Ovary (tissue), 9 donors: ENCODE measurements around the gene ARHGEF4. TPM values are rescaled to one million over a fixed set of nuclear protein-coding genes. Genes with fewer than 3 reads are reported as not detected.

Experiments
- DNase-seq, 5 donors: peaks; one replicate each; pipeline ENCODE4 v3.0.0-alpha.2; 2019 to 2020
- H3K27ac ChIP-seq, 2 donors: fragments of 200-600 bp; one replicate each; pipeline versions ENCODE4 v1.5.1 to v1.8.0; 2019 to 2022
- H3K27me3 ChIP-seq: fragments of 200-600 bp; one replicate; pipeline ENCODE4 v1.8.0; 2022
- H3K36me3 ChIP-seq: fragments of 200-600 bp; sonication (generic); one replicate; pipeline ENCODE4 v1.5.1; 2019
- H3K4me1 ChIP-seq: one replicate; pipeline ENCODE4 v1.8.1; 2013; ENCODE audit warnings: mild to moderate bottlenecking, moderate library complexity; ENCODE audit not compliant: insufficient read depth
- H3K4me3 ChIP-seq: fragments of 200-600 bp; sonication (generic); one replicate; pipeline ENCODE4 v1.5.1; 2017
- H3K9me3 ChIP-seq, 2 donors: fragments of 200-600 bp in 1 of 2; sonication (generic) in 1 of 2; one replicate each; pipeline versions ENCODE4 v1.5.1 to v1.8.1; 2013 to 2019; ENCODE audit warnings: mild to moderate bottlenecking in 1 of 2, moderate library complexity in 1 of 2
- EP300 ChIP-seq: sonication (generic); formaldehyde crosslinking; IDR thresholded peaks from one replicate; pipeline ENCODE4 v1.6.1; 2017; ENCODE audit warnings: antibody characterized with exemption
- POLR2A ChIP-seq: fragments of 450-650 bp; IDR thresholded peaks from one replicate; pipeline ENCODE4 v1.6.1; 2017; ENCODE audit warnings: antibody characterized with exemption, mild to moderate bottlenecking, moderate library complexity
- WGBS, 3 donors: extraction: QIAGEN DNeasy Blood & Tissue Kit in 1 of 3; methylation state at CpG; one replicate each; pipeline versions ENCODE4 v1.1.5 to v1.1.7; 2013 to 2017; 5-methylcytosine and 5-hydroxymethylcytosine counted together
- intact Hi-C, 4 donors: fragments of 100-400 bp; cut with DNase I; formaldehyde crosslinking; loops; one replicate each; pipeline versions ENCODE4 v1.11.0 to v1.15.1; 2022 to 2023
- polyA plus RNA-seq, 2 donors: library from polyadenylated mRNA; stranded (reverse); fragments of 200-250 nt in 1 of 2; fragments of 350-450 nt in 1 of 2; fragmentation: Illumina TruSeq in 1 of 2; extraction: RNeasy Lipid Tissue Mini Kit (QIAGEN cat#74804) in 1 of 2; gene quantifications; one replicate each; pipeline ENCODE4 v1.2.3, GENCODE V29; 2013 to 2014
- total RNA-seq, 7 donors: library from RNA; depleted of rRNA in 2 of 7; stranded (reverse); fragments of >200 nt in 2 of 7; fragmentation: NEBNext Ultra II Directional in 3 of 7; extraction: Animal tissue kit (Norgen Biotek cat#: 25700) in 3 of 7; gene quantifications; one replicate each; pipeline versions ENCODE4 v1.1.0 to v1.2.4, GENCODE V29; 2016 to 2023
- TF ChIP-seq, protein P1 (sequence below), 3 donors: fragments of 450-650 bp in 2 of 3; fragments of 200-600 bp in 1 of 3; IDR thresholded peaks; one replicate each; pipeline versions ENCODE4 v1.5.1 to v1.8.0; 2016 to 2022; ENCODE audit warnings: antibody characterized with exemption in 3 of 3, mild to moderate bottlenecking in 1 of 3
- donor health status: DM: no; HTN: no; CAD: no; lungs with moderate emphysema.
- donor health status: DM: no; HTN: no; CAD: no.
- donor health status: Bipolar disorder and iron deficiency.
- donor health status: DM: yes; HTN: yes; CAD: no.
- donor health status: DM: no; HTN: no; CAD: no.
- donor health status: DM: yes; HTN: yes; CAD: no.

ARHGEF4 gene
- total and polyA plus RNA-seq, 9 donors, result 8.6 to 27.4 (median 18.0) TPM

DNA sequence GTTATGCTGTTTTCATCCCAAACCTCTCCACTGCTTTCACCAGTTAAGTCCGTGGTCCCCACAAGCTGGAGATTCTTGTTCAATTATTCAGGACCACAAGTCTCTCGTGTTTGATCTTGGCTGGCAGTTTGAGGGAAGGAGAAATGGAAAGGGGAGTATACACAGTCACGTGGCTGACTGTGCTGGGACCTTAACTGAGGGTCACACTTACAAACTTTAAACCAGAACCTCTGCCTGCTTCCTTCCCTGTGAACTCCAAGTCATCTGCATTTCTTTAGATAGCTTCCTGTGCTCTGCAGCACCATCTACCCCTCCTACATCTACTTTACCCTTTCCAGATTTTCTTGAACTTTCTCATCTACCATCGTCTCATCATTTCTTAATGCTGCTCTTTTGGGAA, 91.7 kb downstream of the ARHGEF4 start:
- H3K4me3 ChIP-seq, result no peak overlapping the region
- no peaks in the 10 kb centered on the region for H3K27me3 ChIP-seq
- TF ChIP-seq POLR2A (no peak), EP300 (no peak)
- TF ChIP-seq, protein P1, sequence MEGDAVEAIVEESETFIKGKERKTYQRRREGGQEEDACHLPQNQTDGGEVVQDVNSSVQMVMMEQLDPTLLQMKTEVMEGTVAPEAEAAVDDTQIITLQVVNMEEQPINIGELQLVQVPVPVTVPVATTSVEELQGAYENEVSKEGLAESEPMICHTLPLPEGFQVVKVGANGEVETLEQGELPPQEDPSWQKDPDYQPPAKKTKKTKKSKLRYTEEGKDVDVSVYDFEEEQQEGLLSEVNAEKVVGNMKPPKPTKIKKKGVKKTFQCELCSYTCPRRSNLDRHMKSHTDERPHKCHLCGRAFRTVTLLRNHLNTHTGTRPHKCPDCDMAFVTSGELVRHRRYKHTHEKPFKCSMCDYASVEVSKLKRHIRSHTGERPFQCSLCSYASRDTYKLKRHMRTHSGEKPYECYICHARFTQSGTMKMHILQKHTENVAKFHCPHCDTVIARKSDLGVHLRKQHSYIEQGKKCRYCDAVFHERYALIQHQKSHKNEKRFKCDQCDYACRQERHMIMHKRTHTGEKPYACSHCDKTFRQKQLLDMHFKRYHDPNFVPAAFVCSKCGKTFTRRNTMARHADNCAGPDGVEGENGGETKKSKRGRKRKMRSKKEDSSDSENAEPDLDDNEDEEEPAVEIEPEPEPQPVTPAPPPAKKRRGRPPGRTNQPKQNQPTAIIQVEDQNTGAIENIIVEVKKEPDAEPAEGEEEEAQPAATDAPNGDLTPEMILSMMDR (IDR thresholded peaks at IDR 0.05), result no peak
- intact Hi-C loops, result no loop called here
- no peaks in the 10 kb centered on the region for H3K4me1 ChIP-seq
- DNase-seq, result no peak
- no peaks in the 10 kb centered on the region for H3K36me3 ChIP-seq
- 51 to 61% (median 59%) methylated on average over 4 of the region's 4 CpGs for WGBS, 3 donors
- no peaks in the 10 kb centered on the region for H3K9me3 ChIP-seq
- no peak overlapping the region for H3K27ac ChIP-seq

DNA sequence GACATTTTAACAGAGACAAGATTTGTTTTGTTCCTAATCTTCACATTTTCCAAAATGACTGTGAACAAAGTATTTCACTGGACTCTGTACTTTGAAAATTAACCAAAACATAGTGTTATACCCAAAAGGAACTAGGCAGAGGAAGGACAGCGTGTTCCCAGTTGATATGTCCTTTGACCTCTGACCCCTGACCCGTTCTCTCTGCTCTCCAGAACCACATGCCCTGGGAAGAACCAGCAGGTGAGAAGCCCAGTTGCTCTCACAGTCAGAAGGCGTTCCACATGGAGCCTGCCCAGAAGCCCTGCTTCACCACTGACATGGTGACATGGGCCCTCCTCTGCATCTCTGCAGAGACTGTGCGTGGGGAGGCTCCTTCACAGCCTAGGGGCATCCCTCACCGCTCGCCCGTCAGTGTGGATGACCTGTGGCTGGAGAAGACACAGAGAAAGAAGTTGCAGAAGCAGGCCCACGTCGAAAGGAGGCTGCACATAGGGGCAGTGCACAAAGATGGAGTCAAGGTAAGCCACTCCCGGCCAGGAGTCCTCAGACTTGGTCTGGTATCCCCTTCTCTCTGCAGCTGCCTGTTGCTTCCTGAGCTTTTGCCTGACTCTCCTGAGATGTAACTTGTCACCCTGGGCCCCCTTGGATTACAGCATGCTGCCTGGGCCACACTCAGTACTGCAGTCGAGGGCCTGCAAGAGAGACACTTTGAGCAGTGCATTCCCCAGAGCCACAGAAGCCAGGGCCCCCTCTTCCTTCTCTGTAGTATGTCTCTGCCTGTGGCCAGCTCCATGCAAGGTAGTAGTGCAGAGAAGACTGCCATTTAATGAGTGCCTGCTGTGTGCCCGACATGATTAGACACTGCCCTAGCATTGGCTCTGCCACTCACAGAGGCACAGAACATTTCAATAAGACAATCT, 94.3 kb downstream of the ARHGEF4 start:
- no peaks in the 10 kb centered on the region for H3K36me3 ChIP-seq
- no peak overlapping the region for H3K27ac ChIP-seq
- no peak for TF ChIP-seq POLR2A
- no peak for TF ChIP-seq EP300
- TF ChIP-seq, protein P1 (IDR thresholded peaks at IDR 0.05), result no peak
- intact Hi-C loops, result no loop called here
- H3K4me3 ChIP-seq, result no peak overlapping the region
- no peaks in the 10 kb centered on the region for H3K9me3 ChIP-seq
- H3K27me3 ChIP-seq, result no peaks in the 10 kb centered on the region
- 66 to 70% (median 69%) methylated on average over 12 of the region's 12 CpGs for WGBS, 3 donors
- H3K4me1 ChIP-seq, result no peaks in the 10 kb centered on the region
- peak in 2 of 5 donors; percentile 68 to 75 for DNase-seq

DNA sequence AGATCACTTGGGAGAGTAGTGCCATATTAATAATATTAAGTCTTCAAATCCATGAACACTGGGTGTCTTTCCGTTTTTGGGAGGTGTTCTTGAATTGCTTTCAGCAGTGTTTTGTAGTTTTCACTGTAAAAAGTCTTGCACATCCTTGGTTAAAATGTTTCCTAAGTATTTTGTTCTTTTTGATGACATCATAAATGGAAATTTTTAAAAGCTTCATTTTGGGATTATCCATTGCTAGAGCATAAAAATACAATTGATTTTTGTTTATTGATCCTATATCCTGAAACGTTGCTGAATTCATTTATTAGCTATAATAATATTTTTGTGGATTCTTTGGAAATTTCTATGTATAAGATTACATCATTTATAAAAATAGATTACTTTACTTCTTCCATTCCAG, 96.8 kb downstream of the ARHGEF4 start:
- intact Hi-C loops, result no loop called here
- Histone ChIP-seq H3K4me3 (no peak overlapping the region), H3K9me3 (no peaks in the 10 kb centered on the region), H3K27ac (no peak overlapping the region), H3K4me1 (no peaks in the 10 kb centered on the region), H3K27me3 (no peaks in the 10 kb centered on the region), H3K36me3 (no peaks in the 10 kb centered on the region)
- TF ChIP-seq EP300 (no peak), POLR2A (no peak)
- TF ChIP-seq, protein P1 (IDR thresholded peaks at IDR 0.05), result no peak
- DNase-seq, result no peak
- 39 to 70% (median 47%) methylated on average over 2 of the region's 2 CpGs for WGBS, 3 donors

DNA sequence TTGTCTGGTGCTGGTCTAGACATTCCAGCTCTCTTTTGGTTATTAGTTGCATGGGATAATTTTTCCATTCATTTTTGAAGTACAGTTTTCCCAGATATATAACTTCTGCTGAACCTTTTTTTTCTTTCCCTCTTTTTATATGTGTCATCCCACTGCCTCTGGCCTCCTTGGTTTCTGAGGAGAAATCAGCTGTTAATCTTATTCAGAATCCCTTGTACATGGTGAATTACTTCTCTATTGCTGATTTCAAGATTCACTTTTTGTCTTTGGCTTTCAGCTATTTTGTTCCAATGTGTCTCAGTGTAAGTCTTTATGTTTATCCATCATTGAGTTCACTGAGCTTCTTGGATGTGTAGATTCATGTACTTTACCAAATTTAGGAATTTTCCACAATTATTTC, 99.7 kb downstream of the ARHGEF4 start:
- intact Hi-C loops, result no loop called here
- TF ChIP-seq POLR2A (no peak), EP300 (no peak)
- TF ChIP-seq, protein P1 (IDR thresholded peaks at IDR 0.05), result no peak

More for the DNA sequence above, 99.7 kb downstream of the ARHGEF4 start:
- Histone ChIP-seq H3K27me3 (no peaks in the 10 kb centered on the region), H3K9me3 (no peaks in the 10 kb centered on the region), H3K4me1 (no peaks in the 10 kb centered on the region), H3K27ac (no peak overlapping the region), H3K36me3 (no peaks in the 10 kb centered on the region), H3K4me3 (no peak overlapping the region)
- no peak for DNase-seq
